ENCODE data around the gene RBMS1.

RBMS1 gene

GRCh38 chr2:160431441-160431840 is 62.2 kb downstream of the RBMS1 start:
- DNase-seq = no peak

- no peak for DNase-seq
Observed at GRCh38 chr2:160430001-160430344, 63.6 kb downstream of the RBMS1 start.

GRCh38 chr2:160429248-160430000 is 64.2 kb downstream of the RBMS1 start:
- DNase-seq = peak; percentile 59

- no peak for DNase-seq
Observed at GRCh38 chr2:160428405-160428763, 65.2 kb downstream of the RBMS1 start.

- DNase-seq = peak; percentile 60
Observed at GRCh38 chr2:160427629-160428404, 65.8 kb downstream of the RBMS1 start.

- no peak for DNase-seq
Observed at GRCh38 chr2:160426604-160427003, 67.0 kb downstream of the RBMS1 start.

- DNase-seq = no peak
Observed at GRCh38 chr2:160425434-160426151, 68.0 kb downstream of the RBMS1 start.

GRCh38 chr2:160423126-160423525 is 70.5 kb downstream of the RBMS1 start:
- no peak for DNase-seq

- DNase-seq = peak; percentile 26
Observed at GRCh38 chr2:160421646-160422501, 71.7 kb downstream of the RBMS1 start.

GRCh38 chr2:160420711-160421110 is 72.9 kb downstream of the RBMS1 start:
- DNase-seq = no peak

- peak; percentile 51 for DNase-seq
Observed at GRCh38 chr2:160419776-160420505, 73.7 kb downstream of the RBMS1 start.

GRCh38 chr2:160418853-160419252 is 74.8 kb downstream of the RBMS1 start:
- DNase-seq = no peak

- DNase-seq = no peak
Observed at GRCh38 chr2:160418398-160418765, 75.2 kb downstream of the RBMS1 start.

- DNase-seq = no peak
Observed at GRCh38 chr2:160417745-160418397, 75.7 kb downstream of the RBMS1 start.

- no peak for DNase-seq
Observed at GRCh38 chr2:160415991-160416390, 77.6 kb downstream of the RBMS1 start.

GRCh38 chr2:160411955-160412354 is 81.7 kb downstream of the RBMS1 start:
- no peak for DNase-seq

- DNase-seq = peak; percentile 50
Observed at GRCh38 chr2:160411167-160411566, 82.4 kb downstream of the RBMS1 start.

- DNase-seq = no peak
Observed at GRCh38 chr2:160409480-160409879, 84.1 kb downstream of the RBMS1 start.

- no peak for DNase-seq
Observed at GRCh38 chr2:160408959-160409291, 84.7 kb downstream of the RBMS1 start.

- DNase-seq = no peak
Observed at GRCh38 chr2:160408173-160408958, 85.2 kb downstream of the RBMS1 start.

Data from GF-D8 (cell line).